GM23338 (cell line): ENCODE results near the gene SCN4A. TPM values are rescaled to one million over a fixed set of nuclear protein-coding genes. Genes with fewer than 3 reads are reported as not detected.

Experiments
- ATAC-seq: fragments of 200-7000 bp; cut with Tn5 transposase; 3 replicates; pipeline ENCODE4 v1.9.1; 2020
- DNase-seq: peaks from one replicate; pipeline ENCODE4 v3.0.0-alpha.2; 2015; ENCODE audit warnings: low spot score
- H2AFZ ChIP-seq: fragments of 200-600 bp; sonication (generic); 2 replicates; pipeline ENCODE4 v1.8.0; 2016; ENCODE audit warnings: antibody characterized with exemption, mild to moderate bottlenecking, moderate library complexity
- H3F3A ChIP-seq: fragments of 200-600 bp; sonication (generic); replicated peaks from 2 replicates; pipeline ENCODE4 v1.8.0; 2017; ENCODE audit warnings: antibody characterized with exemption, mixed run types, low read depth
- H3K27ac ChIP-seq: fragments of 200-600 bp; sonication (generic); 2 replicates; pipeline ENCODE4 v1.6.1; 2016; ENCODE audit warnings: low read depth
- H3K27me3 ChIP-seq: fragments of 200-600 bp; sonication (generic); 2 replicates; pipeline ENCODE4 v1.8.0; 2016; ENCODE audit warnings: mild to moderate bottlenecking, mixed run types, moderate library complexity; ENCODE audit not compliant: insufficient read depth
- H3K36me3 ChIP-seq: fragments of 200-600 bp; sonication (generic); 2 replicates; pipeline ENCODE4 v1.8.0; 2016; ENCODE audit warnings: mild to moderate bottlenecking; ENCODE audit not compliant: insufficient read depth
- H3K4me1 ChIP-seq: fragments of 200-600 bp; sonication (generic); 2 replicates; pipeline ENCODE4 v1.8.0; 2016; ENCODE audit warnings: mild to moderate bottlenecking, moderate library complexity; ENCODE audit not compliant: insufficient read depth
- H3K4me2 ChIP-seq: fragments of 200-600 bp; sonication (generic); 2 replicates; pipeline ENCODE4 v1.7.1; 2017; ENCODE audit warnings: mixed run types
- H3K4me3 ChIP-seq: fragments of 200-600 bp; sonication (generic); 2 replicates; pipeline ENCODE4 v1.6.1; 2016; ENCODE audit warnings: mixed run types
- H3K79me2 ChIP-seq: fragments of 200-600 bp; sonication (generic); replicated peaks from 2 replicates; pipeline ENCODE4 v1.8.0; 2017; ENCODE audit warnings: mild to moderate bottlenecking; ENCODE audit not compliant: insufficient read depth
- H3K9me2 ChIP-seq: fragments of 200-600 bp; sonication (generic); 2 replicates; pipeline ENCODE4 v1.8.0; 2017; ENCODE audit not compliant: insufficient read depth
- H4K20me1 ChIP-seq: fragments of 200-600 bp; sonication (generic); replicated peaks from 2 replicates; pipeline ENCODE4 v1.8.0; 2017; ENCODE audit warnings: mild to moderate bottlenecking; ENCODE audit not compliant: insufficient read depth
- H3K27ac Mint-ChIP-seq: 2 replicates; pipeline ENCODE4 v1.8.0; 2020; ENCODE audit warnings: inconsistent platforms, mild to moderate bottlenecking, moderate library complexity, mixed read lengths
- H3K27me3 Mint-ChIP-seq: 3 replicates; pipeline ENCODE4 v1.8.0; 2022; ENCODE audit warnings: low read depth, mild to moderate bottlenecking, moderate library complexity, mixed read lengths, inconsistent platforms; ENCODE audit not compliant: insufficient read depth, poor library complexity
- H3K36me3 Mint-ChIP-seq: 3 replicates; pipeline ENCODE4 v1.8.0; 2021; ENCODE audit warnings: low read depth, mild to moderate bottlenecking, inconsistent platforms, moderate library complexity, mixed read lengths
- H3K4me1 Mint-ChIP-seq: 3 replicates; pipeline ENCODE4 v1.8.0; 2020; ENCODE audit warnings: mild to moderate bottlenecking, inconsistent platforms, mixed read lengths
- H3K4me3 Mint-ChIP-seq: 3 replicates; pipeline ENCODE4 v1.8.0; 2021; ENCODE audit warnings: moderate library complexity, mild to moderate bottlenecking, inconsistent platforms, mixed read lengths
- H3K9me3 Mint-ChIP-seq: 3 replicates; pipeline ENCODE4 v1.8.0; 2020; ENCODE audit warnings: moderate library complexity, mild to moderate bottlenecking, inconsistent platforms, mixed read lengths
- CREB1 ChIP-seq: fragments of 250-450 bp; sonication (Bioruptor Pico); IDR thresholded peaks from 2 replicates; pipeline ENCODE4 v1.5.0; 2020; ENCODE audit warnings: low read depth, mild to moderate bottlenecking, moderate library complexity
- CTCF ChIP-seq, 2 experiments: fragments of 200-600 bp in 1 of 2; sonication (generic) in 1 of 2; conservative IDR thresholded peaks; 2 replicates each; pipeline versions ENCODE4 v1.5.1 to v1.6.1; 2016 to 2017; ENCODE audit warnings: antibody characterized with exemption in 2 of 2, low read depth in 2 of 2, mild to moderate bottlenecking in 2 of 2, moderate library complexity in 1 of 2
- EZH2 ChIP-seq: fragments of 200-600 bp; sonication (generic); IDR thresholded peaks from one replicate; pipeline ENCODE4 v1.8.0; 2017; ENCODE audit warnings: antibody characterized with exemption, mild to moderate bottlenecking, low read depth; ENCODE audit not compliant: unreplicated experiment
- EZH2phosphoT487 ChIP-seq: fragments of 200-600 bp; sonication (generic); IDR thresholded peaks from one replicate; pipeline ENCODE4 v1.8.1; 2018; ENCODE audit warnings: antibody characterized with exemption; ENCODE audit not compliant: unreplicated experiment
- NANOG ChIP-seq: IDR thresholded peaks from 2 replicates; pipeline ENCODE4 v1.6.1; 2016; ENCODE audit warnings: antibody characterized with exemption, borderline replicate concordance
- POLR2AphosphoS5 ChIP-seq: IDR thresholded peaks from 2 replicates; pipeline ENCODE4 v1.6.1; 2016; ENCODE audit warnings: antibody characterized with exemption, low read depth
- REST ChIP-seq: IDR thresholded peaks from one replicate; pipeline ENCODE4 v1.6.1; 2018; ENCODE audit warnings: antibody characterized with exemption; ENCODE audit not compliant: unreplicated experiment
- ZNF331 ChIP-seq: fragments of 250-450 bp; sonication (Bioruptor Pico); IDR thresholded peaks from 2 replicates; pipeline ENCODE4 v1.5.0; 2020; ENCODE audit warnings: low read depth, mild to moderate bottlenecking, moderate library complexity
- ZNF462 ChIP-seq: fragments of 250-450 bp; sonication (Bioruptor Pico); IDR thresholded peaks from 2 replicates; pipeline ENCODE4 v1.5.0; 2020; ENCODE audit warnings: mild to moderate bottlenecking, moderate library complexity
- polyA plus RNA-seq: library from polyadenylated mRNA; unstranded; fragments of >200 nt; fragmentation: Nextera tagmentation; extraction: Ambion mirVana; gene quantifications from 2 replicates; pipeline ENCODE4 v1.2.1, GENCODE V29; 2016
- total RNA-seq: library from RNA; depleted of rRNA; stranded (reverse); fragments of >200 nt; shearing (Covaris generic); gene quantifications from 2 replicates; pipeline ENCODE4 v1.2.3, GENCODE V29; 2014

Gene SCN4A
- total and polyA plus RNA-seq, 2 experiments from 2014 or later, result 2.3 to 7.9 TPM

GRCh38 chr17:63993368-63993985 is 20.8 kb upstream of the SCN4A start:
- peaks cover 11% of the 10 kb centered on the region for H3K4me1 ChIP-seq
- no peaks in the 10 kb centered on the region for H3K9me2 ChIP-seq
- H3K4me2 ChIP-seq, result no peak overlapping the region
- Mint-ChIP-seq H3K27me3 (peaks cover 18% of the 10 kb centered on the region), H3K27ac (no peak overlapping the region), H3K36me3 (no peaks in the 10 kb centered on the region; the same call in 2 of the 3 replicates), H3K4me3 (no peak overlapping the region), H3K4me1 (peaks cover 27% of the 10 kb centered on the region), H3K9me3 (no peaks in the 10 kb centered on the region; the same call in 1 of the 3 replicates)
- DNase-seq, result no peak
- no peaks in the 10 kb centered on the region for H3F3A ChIP-seq
- no peaks in the 10 kb centered on the region for H4K20me1 ChIP-seq
- TF ChIP-seq POLR2AphosphoS5, result no peak
- no peak for TF ChIP-seq ZNF331 (CRISPR knock-in tag)
- no peak for TF ChIP-seq REST
- no peak for TF ChIP-seq EZH2
- H2AFZ ChIP-seq, result no peak overlapping the region
- no peak overlapping the region for H3K4me3 ChIP-seq
- H3K27me3 ChIP-seq, result peaks cover 11% of the 10 kb centered on the region
- no peaks in the 10 kb centered on the region for H3K36me3 ChIP-seq
- no peak overlapping the region for H3K27ac ChIP-seq
- H3K79me2 ChIP-seq, result no peaks in the 10 kb centered on the region
- ATAC-seq, result no peak

GRCh38 chr17:63991611-63992010 is 18.9 kb upstream of the SCN4A start:
- Mint-ChIP-seq H3K27ac (no peak overlapping the region), H3K4me1 (peaks cover 23% of the 10 kb centered on the region), H3K4me3 (no peak overlapping the region), H3K9me3 (no peaks in the 10 kb centered on the region; the same call in 1 of the 3 replicates), H3K27me3 (peaks cover 17% of the 10 kb centered on the region), H3K36me3 (no peaks in the 10 kb centered on the region; the same call in 2 of the 3 replicates)
- no peaks in the 10 kb centered on the region for H3K9me2 ChIP-seq
- H4K20me1 ChIP-seq, result no peaks in the 10 kb centered on the region
- no peak overlapping the region for H3K4me2 ChIP-seq
- H3K4me3 ChIP-seq, result no peak overlapping the region
- H3K4me1 ChIP-seq, result peaks cover 5% of the 10 kb centered on the region; the same call in 1 of the 2 replicates
- H3K36me3 ChIP-seq, result no peaks in the 10 kb centered on the region
- H3K27me3 ChIP-seq, result peaks cover under 1% of the 10 kb centered on the region; the same call in 1 of the 2 replicates
- no peaks in the 10 kb centered on the region for H3F3A ChIP-seq
- no peaks in the 10 kb centered on the region for H3K79me2 ChIP-seq
- no peak overlapping the region for H3K27ac ChIP-seq
- H2AFZ ChIP-seq, result no peak overlapping the region
- ATAC-seq (no peak), DNase-seq (no peak)
- TF ChIP-seq POLR2AphosphoS5, result no peak
- TF ChIP-seq EZH2, result no peak
- TF ChIP-seq EZH2phosphoT487, result no peak
- TF ChIP-seq NANOG, result no peak
- TF ChIP-seq CREB1 (CRISPR knock-in tag), result no peak
- TF ChIP-seq CTCF (conservative IDR thresholded peaks at IDR 0.05; ENCODE audit: low read depth in 2 of 2), result no peak
- TF ChIP-seq ZNF462, result no peak
